ENCODE measurements around the gene NUDT4. TPM values are rescaled to one million over a fixed set of nuclear protein-coding genes. Genes with fewer than 3 reads are reported as not detected.

NUDT4 gene
- total and polyA plus RNA-seq, 2 donors (not counting 3 experiments of a cell fraction or from before 2014, with no cell fraction given) = 76.0 to 161 TPM

DNA sequence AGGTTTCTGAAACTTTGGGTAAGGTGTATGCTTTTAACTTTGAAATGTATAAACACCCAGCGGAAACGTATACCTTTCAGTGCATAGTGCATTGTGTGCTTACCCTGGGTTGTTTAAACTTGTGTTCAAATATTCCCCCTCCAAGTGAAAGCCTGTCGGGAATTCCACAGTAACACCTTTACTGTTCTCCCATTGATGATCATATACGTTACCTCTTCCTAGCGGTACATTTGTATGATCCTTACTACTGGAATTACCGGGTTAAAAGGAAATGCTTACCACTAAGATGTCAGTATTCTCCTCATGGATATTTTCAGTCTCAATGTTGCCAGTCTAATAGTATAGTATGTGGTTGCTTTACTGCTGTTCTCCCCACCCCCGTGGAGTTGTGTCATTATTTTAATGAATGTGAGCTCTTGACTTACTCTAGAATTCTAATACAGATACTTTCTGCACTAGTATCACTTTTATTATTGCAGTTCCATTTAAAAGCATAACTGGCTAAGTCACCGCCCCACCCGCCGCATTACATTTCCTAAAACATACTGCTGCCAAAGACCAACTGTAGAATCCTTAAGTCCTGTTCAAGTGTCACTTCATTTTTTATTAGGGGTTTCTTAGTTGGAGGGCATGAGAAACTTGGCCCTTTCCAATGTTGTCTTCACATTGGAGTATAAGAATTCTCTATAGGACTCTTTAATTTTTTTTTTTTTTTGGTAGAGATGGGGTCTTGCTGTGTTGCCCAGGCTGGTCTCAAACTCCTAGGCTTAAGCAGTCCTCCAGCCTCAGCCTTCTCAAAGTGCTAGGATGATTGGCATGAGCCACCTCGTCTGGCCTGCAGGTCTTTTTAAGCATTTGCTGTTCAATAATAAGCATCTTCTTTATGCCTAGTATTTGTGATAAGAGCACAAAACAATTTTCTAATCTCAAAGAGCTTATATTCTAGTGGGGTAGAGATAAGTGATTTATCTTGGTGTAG, 24.9 kb downstream of the NUDT4 start:
- intact Hi-C loops (cut with micrococcal nuclease) (no loop called here), dilution Hi-C loops (cut with MboI; ENCODE audit: extremely low pct_ligation_motif_present, low sequenced_read_pairs) (no loop called here)
- Histone ChIP-seq H3K79me2 (ENCODE audit: control insufficient read depth, insufficient read depth, low read length) (peaks cover 4% of the 10 kb centered on the region), H3K4me3 (replicated peaks in 1 of 3; ENCODE audit: insufficient read depth in 1 of 3, low read depth in 1 of 3, low read length in 3 of 3) (no peak overlapping the region), H2AFZ (ENCODE audit: low read depth, low read length) (no peak overlapping the region), H3K27ac (ENCODE audit: insufficient read depth, low read depth, low read length) (no peak overlapping the region), H3K9ac (replicated peaks; ENCODE audit: extremely low read depth, insufficient read depth, low read length) (no peak overlapping the region), H3K9me3 (replicated peaks; ENCODE audit: control insufficient read depth, insufficient read depth, low read length) (no peaks in the 10 kb centered on the region), H3K9me1 (replicated peaks; ENCODE audit: control insufficient read depth, extremely low read depth, insufficient read depth, low read length) (peaks cover 3% of the 10 kb centered on the region), H3K4me2 (ENCODE audit: insufficient read depth, low read length) (no peak overlapping the region), H3K4me1 (ENCODE audit: control insufficient read depth, extremely low read depth, insufficient read depth, low read length) (no peaks in the 10 kb centered on the region), H4K20me1 (replicated peaks; ENCODE audit: control insufficient read depth, extremely low read depth, insufficient read depth, low read length) (no peaks in the 10 kb centered on the region), H3K27me3 (ENCODE audit: control insufficient read depth in 2 of 2, insufficient read depth in 2 of 2, low read length in 2 of 2) (no peaks in the 10 kb centered on the region), H3K36me3 (ENCODE audit: control insufficient read depth in 2 of 2, extremely low read depth in 1 of 2, insufficient read depth in 2 of 2, low read length in 2 of 2) (peaks cover 8 to 15% of the 10 kb centered on the region in 2 experiments)
- DNase-seq (ENCODE audit: low read depth, low spot score) (no peak), FAIRE-seq (no peak)
- POLR2A ChIA-PET = no interaction called here
- TF ChIP-seq, protein P1, sequence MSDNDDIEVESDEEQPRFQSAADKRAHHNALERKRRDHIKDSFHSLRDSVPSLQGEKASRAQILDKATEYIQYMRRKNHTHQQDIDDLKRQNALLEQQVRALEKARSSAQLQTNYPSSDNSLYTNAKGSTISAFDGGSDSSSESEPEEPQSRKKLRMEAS (IDR thresholded peaks at IDR 0.05; ENCODE audit: insufficient read depth, insufficient read length) = no peak
- TF ChIP-seq POLR2AphosphoS5 (IDR thresholded peaks at IDR 0.05; ENCODE audit: insufficient read depth, low read depth, low read length) = no peak
- no peak for TF ChIP-seq FOS (IDR thresholded peaks at IDR 0.05; ENCODE audit: borderline replicate concordance, insufficient read depth, low read length)
- no peak for TF ChIP-seq EZH2 (IDR thresholded peaks at IDR 0.05; ENCODE audit: borderline replicate concordance, low read depth, low read length, severe bottlenecking)
- TF ChIP-seq, protein P2, sequence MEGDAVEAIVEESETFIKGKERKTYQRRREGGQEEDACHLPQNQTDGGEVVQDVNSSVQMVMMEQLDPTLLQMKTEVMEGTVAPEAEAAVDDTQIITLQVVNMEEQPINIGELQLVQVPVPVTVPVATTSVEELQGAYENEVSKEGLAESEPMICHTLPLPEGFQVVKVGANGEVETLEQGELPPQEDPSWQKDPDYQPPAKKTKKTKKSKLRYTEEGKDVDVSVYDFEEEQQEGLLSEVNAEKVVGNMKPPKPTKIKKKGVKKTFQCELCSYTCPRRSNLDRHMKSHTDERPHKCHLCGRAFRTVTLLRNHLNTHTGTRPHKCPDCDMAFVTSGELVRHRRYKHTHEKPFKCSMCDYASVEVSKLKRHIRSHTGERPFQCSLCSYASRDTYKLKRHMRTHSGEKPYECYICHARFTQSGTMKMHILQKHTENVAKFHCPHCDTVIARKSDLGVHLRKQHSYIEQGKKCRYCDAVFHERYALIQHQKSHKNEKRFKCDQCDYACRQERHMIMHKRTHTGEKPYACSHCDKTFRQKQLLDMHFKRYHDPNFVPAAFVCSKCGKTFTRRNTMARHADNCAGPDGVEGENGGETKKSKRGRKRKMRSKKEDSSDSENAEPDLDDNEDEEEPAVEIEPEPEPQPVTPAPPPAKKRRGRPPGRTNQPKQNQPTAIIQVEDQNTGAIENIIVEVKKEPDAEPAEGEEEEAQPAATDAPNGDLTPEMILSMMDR (IDR thresholded peaks at IDR 0.05; ENCODE audit: extremely low read depth in 1 of 2, insufficient read depth in 1 of 2, low read depth in 1 of 2, low read length in 2 of 2) = no peak
- TF ChIP-seq GATA2 (IDR thresholded peaks at IDR 0.05; ENCODE audit: insufficient read depth, insufficient read length, low read depth, low read length) = no peak
- TF ChIP-seq POLR2A (IDR thresholded peaks at IDR 0.05; ENCODE audit: low read depth, low read length) = no peak
- TF ChIP-seq JUN (IDR thresholded peaks at IDR 0.05; ENCODE audit: borderline replicate concordance, insufficient read depth, insufficient read length, low read depth) = no peak
- no peak for TF ChIP-seq MYC (IDR thresholded peaks at IDR 0.05; ENCODE audit: low read depth, low read length)
- CTCF ChIA-PET = interaction anchor here (1.6 to 2.6 kb wide), 3 partner anchors 17 to 415 kb away, joined by 3 to 12 read pairs (median 10); no protein-coding TSS in a partner anchor
- BruUV-seq (replicated peaks) = no TSS peak
